ENCODE results near the gene ACOT4.

- TF ChIP-seq ZNF658 (tag by site-specific recombination; IDR thresholded peaks at IDR 0.05), result no peak
- TF ChIP-seq GLI4 (tag by site-specific recombination; IDR thresholded peaks at IDR 0.05), result no peak
- no peak for TF ChIP-seq ZNF223 (tag by site-specific recombination; IDR thresholded peaks at IDR 0.05)
- TF ChIP-seq CTCF (tag by site-specific recombination; IDR thresholded peaks at IDR 0.05), result no peak
- TF ChIP-seq ZNF274 (IDR thresholded peaks at IDR 0.05; ENCODE audit: low read length), result no peak
- TF ChIP-seq ZNF274 (tag by site-specific recombination; IDR thresholded peaks at IDR 0.05; ENCODE audit: borderline replicate concordance), result no peak
- no peak for TF ChIP-seq ZNF362 (tag by site-specific recombination; IDR thresholded peaks at IDR 0.05)
- no peak for TF ChIP-seq ZNF660 (tag by site-specific recombination; IDR thresholded peaks at IDR 0.05)
- no peak for TF ChIP-seq ZNF701 (tag by site-specific recombination; IDR thresholded peaks at IDR 0.05)
These were observed 15.3 kb upstream of the ACOT4 start for GRCh38 chr14:73576391-73576790.
